ENCODE results near the gene MYO3A. TPM values are rescaled to one million over a fixed set of nuclear protein-coding genes. Genes with fewer than 3 reads are reported as not detected.

MYO3A gene
- total RNA-seq, 1 experiment from 2014 or later = 0.14 TPM

DNA sequence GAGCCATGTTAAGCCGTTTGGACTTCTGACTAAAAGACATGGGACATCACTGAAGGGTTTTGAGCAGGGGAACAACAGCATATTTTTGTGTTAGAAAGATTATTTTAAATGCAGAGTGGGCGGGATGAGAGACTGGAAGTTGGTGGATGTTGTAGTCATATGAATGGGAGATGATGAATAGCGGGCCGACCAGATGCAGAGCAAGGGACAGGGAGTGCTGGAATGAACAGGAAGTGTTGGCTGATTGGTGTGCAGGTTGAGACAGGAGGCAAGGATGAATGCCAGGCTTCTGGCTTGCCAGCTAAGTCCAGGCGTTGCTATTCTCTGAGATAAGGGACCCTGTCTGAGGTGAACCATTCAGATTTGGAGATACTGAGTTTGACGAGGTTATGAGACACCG is 320.6 kb downstream of the MYO3A start:
- TF ChIP-seq, protein P1, sequence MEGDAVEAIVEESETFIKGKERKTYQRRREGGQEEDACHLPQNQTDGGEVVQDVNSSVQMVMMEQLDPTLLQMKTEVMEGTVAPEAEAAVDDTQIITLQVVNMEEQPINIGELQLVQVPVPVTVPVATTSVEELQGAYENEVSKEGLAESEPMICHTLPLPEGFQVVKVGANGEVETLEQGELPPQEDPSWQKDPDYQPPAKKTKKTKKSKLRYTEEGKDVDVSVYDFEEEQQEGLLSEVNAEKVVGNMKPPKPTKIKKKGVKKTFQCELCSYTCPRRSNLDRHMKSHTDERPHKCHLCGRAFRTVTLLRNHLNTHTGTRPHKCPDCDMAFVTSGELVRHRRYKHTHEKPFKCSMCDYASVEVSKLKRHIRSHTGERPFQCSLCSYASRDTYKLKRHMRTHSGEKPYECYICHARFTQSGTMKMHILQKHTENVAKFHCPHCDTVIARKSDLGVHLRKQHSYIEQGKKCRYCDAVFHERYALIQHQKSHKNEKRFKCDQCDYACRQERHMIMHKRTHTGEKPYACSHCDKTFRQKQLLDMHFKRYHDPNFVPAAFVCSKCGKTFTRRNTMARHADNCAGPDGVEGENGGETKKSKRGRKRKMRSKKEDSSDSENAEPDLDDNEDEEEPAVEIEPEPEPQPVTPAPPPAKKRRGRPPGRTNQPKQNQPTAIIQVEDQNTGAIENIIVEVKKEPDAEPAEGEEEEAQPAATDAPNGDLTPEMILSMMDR (IDR thresholded peaks at IDR 0.05; ENCODE audit: unreplicated experiment) = no peak
- H3K4me3 Mint-ChIP-seq (ENCODE audit: low read depth, unreplicated experiment) = no peak overlapping the region
- H3K27me3 Mint-ChIP-seq (ENCODE audit: unreplicated experiment) = peaks cover 60% of the 10 kb centered on the region
- H3K9me3 Mint-ChIP-seq (ENCODE audit: low read depth, unreplicated experiment) = peaks cover 5% of the 10 kb centered on the region
- no peak overlapping the region for H3K27ac Mint-ChIP-seq (ENCODE audit: unreplicated experiment)
- CTCF ChIA-PET = interaction anchor here (0.6 kb wide), 1 partner anchor 21 kb away, joined by 4 read pairs; no protein-coding TSS in a partner anchor
- no peaks in the 10 kb centered on the region for H3K36me3 Mint-ChIP-seq (ENCODE audit: insufficient read depth, unreplicated experiment)
- no peak for DNase-seq
- no TSS peak for BruUV-seq (replicated peaks)
- H3K4me1 Mint-ChIP-seq (ENCODE audit: low read depth, unreplicated experiment) = peaks cover 5% of the 10 kb centered on the region
- intact Hi-C loops (cut with micrococcal nuclease; ENCODE audit: unreplicated experiment) = no loop called here

DNA sequence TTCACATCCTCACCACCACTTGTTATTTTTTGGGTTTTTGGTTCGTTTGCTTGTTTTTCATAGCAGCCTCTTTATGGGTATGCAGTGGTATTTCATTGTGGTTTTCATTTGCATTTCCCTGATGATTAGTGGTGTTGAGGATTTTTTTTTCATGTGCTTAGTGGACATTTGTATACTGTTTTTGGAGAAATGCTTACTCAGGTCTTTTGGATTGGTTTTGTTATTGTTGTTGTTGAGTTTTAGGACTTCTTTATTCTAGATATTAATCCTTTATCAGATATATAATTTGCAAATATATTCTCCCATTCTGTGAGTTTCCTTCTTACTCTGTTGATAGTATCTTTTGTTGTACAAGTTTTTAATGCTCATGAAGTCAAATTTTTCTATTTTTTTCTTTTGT is 325.3 kb downstream of the MYO3A start:
- Mint-ChIP-seq H3K27me3 (ENCODE audit: unreplicated experiment) (peaks cover 71% of the 10 kb centered on the region), H3K36me3 (ENCODE audit: insufficient read depth, unreplicated experiment) (no peaks in the 10 kb centered on the region), H3K9me3 (ENCODE audit: low read depth, unreplicated experiment) (no peaks in the 10 kb centered on the region), H3K4me3 (ENCODE audit: low read depth, unreplicated experiment) (no peak overlapping the region), H3K4me1 (ENCODE audit: low read depth, unreplicated experiment) (peaks cover 5% of the 10 kb centered on the region), H3K27ac (ENCODE audit: unreplicated experiment) (no peak overlapping the region)
- TF ChIP-seq, protein P1 (IDR thresholded peaks at IDR 0.05; ENCODE audit: unreplicated experiment) = no peak
- no peak for DNase-seq
- no TSS peak for BruUV-seq (replicated peaks)
- CTCF ChIA-PET = no interaction called here
- intact Hi-C loops (cut with micrococcal nuclease; ENCODE audit: unreplicated experiment) = no loop called here

Measured in Calu3 (cell line).